Nephron progenitor cell (in vitro differentiated cells): ENCODE measurements around the gene LCE4A.

Experiments used
- DNase-seq: peaks from one replicate; pipeline ENCODE4 v3.0.0; 2021
- H3K27ac Mint-ChIP-seq: 2 replicates; pipeline ENCODE4 v1.8.0; 2021; ENCODE audit warnings: mild to moderate bottlenecking, moderate library complexity, mixed read lengths
- H3K27me3 Mint-ChIP-seq: 2 replicates; pipeline ENCODE4 v1.8.0; 2021; ENCODE audit warnings: mild to moderate bottlenecking, low read depth, mixed read lengths; ENCODE audit not compliant: poor library complexity
- H3K36me3 Mint-ChIP-seq: 2 replicates; pipeline ENCODE4 v1.8.0; 2021; ENCODE audit warnings: low read depth, mixed read lengths
- H3K4me1 Mint-ChIP-seq: 2 replicates; pipeline ENCODE4 v1.8.0; 2021; ENCODE audit warnings: mixed read lengths
- H3K4me3 Mint-ChIP-seq: 2 replicates; pipeline ENCODE4 v1.8.0; 2021; ENCODE audit warnings: mild to moderate bottlenecking, moderate library complexity, mixed read lengths
- H3K9me3 Mint-ChIP-seq: 2 replicates; pipeline ENCODE4 v1.8.0; 2021; ENCODE audit warnings: mild to moderate bottlenecking, moderate library complexity, mixed read lengths
- TF ChIP-seq, protein P1 (sequence below): fragments of 200-600 bp; sonication (generic); IDR thresholded peaks from 2 replicates; pipeline ENCODE4 v1.5.0; 2021; ENCODE audit warnings: antibody characterized with exemption

The LCE4A gene

DNA sequence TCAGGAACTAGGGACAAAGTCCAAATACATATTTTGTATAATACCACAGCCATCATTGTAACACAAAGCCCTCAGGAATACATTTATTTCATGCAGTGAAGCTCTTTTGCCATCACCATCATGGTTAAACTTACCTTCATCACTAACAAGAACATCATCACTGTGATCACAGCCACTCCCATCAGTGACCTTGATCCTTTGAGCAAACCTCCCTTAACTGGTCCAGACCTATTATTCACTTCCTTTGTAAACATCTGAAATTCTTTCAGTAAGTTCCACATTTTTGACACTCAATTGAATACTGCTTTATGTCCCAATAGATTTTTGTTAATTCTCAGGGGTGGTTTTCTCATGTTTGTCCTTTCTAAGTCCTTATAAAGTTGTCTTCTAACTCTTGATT, 33.7 kb downstream of the LCE4A start:
- Mint-ChIP-seq H3K27me3 (no peaks in the 10 kb centered on the region), H3K4me3 (no peak overlapping the region), H3K36me3 (no peaks in the 10 kb centered on the region), H3K9me3 (peaks cover 95% of the 10 kb centered on the region), H3K27ac (no peak overlapping the region), H3K4me1 (no peaks in the 10 kb centered on the region)
- DNase-seq: no peak
- TF ChIP-seq, protein P1, sequence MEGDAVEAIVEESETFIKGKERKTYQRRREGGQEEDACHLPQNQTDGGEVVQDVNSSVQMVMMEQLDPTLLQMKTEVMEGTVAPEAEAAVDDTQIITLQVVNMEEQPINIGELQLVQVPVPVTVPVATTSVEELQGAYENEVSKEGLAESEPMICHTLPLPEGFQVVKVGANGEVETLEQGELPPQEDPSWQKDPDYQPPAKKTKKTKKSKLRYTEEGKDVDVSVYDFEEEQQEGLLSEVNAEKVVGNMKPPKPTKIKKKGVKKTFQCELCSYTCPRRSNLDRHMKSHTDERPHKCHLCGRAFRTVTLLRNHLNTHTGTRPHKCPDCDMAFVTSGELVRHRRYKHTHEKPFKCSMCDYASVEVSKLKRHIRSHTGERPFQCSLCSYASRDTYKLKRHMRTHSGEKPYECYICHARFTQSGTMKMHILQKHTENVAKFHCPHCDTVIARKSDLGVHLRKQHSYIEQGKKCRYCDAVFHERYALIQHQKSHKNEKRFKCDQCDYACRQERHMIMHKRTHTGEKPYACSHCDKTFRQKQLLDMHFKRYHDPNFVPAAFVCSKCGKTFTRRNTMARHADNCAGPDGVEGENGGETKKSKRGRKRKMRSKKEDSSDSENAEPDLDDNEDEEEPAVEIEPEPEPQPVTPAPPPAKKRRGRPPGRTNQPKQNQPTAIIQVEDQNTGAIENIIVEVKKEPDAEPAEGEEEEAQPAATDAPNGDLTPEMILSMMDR: no peak

DNA sequence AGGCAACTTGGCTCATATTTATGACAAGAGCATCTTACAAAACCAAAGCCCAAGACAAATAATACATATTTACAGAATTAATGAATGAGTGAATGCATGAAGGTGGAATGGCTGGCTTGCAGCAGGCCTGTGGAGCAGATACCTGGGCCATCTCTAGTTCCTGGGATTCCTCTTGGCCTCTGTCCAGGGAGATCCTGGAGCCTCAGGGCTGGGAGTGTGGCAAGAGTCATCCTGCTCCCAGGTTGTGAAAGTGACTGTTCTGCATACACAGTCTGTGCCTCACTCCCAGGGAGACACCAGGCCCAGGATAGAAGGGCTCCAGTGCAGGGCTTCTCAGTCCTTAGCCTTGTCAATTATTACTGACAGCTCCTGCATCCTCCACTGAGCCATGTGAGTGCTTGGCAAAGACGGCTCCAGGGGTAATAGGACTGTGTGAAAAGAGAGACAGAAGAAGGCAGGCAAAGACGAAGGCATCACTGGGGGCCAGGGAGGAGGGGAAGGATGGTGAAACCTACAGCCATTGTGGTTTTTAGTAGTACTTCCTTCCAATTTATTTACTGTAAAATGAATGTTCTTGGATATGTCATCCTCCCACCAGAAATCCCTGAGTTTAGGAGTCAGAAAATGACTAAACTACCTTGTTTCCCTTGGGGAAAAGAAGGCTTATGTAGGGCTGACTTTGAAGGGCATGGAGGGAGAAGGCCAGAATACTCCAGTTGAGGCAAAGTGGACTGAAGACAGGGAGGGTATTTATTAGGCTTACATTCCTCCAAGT, 35.6 kb downstream of the LCE4A start:
- no peaks in the 10 kb centered on the region for H3K27me3 Mint-ChIP-seq
- DNase-seq: no peak
- H3K9me3 Mint-ChIP-seq: peaks cover 93% of the 10 kb centered on the region
- H3K4me1 Mint-ChIP-seq: no peaks in the 10 kb centered on the region
- H3K36me3 Mint-ChIP-seq: no peaks in the 10 kb centered on the region
- H3K27ac Mint-ChIP-seq: no peak overlapping the region
- TF ChIP-seq, protein P1: no peak
- no peak overlapping the region for H3K4me3 Mint-ChIP-seq

- Mint-ChIP-seq H3K36me3 (no peaks in the 10 kb centered on the region), H3K4me1 (no peaks in the 10 kb centered on the region), H3K4me3 (no peak overlapping the region), H3K27me3 (no peaks in the 10 kb centered on the region), H3K27ac (no peak overlapping the region), H3K9me3 (peaks cover 87% of the 10 kb centered on the region)
- TF ChIP-seq, protein P1: no peak
- DNase-seq: no peak
Measured at GRCh38 chr1:152745289-152745704, 37.3 kb downstream of the LCE4A start.

- Mint-ChIP-seq H3K27ac (no peak overlapping the region), H3K27me3 (no peaks in the 10 kb centered on the region), H3K4me3 (no peak overlapping the region), H3K4me1 (no peaks in the 10 kb centered on the region), H3K36me3 (no peaks in the 10 kb centered on the region), H3K9me3 (peaks cover 90% of the 10 kb centered on the region)
- TF ChIP-seq, protein P1: no peak
- no peak for DNase-seq
Measured at GRCh38 chr1:152745765-152746444, 37.9 kb downstream of the LCE4A start.

DNA sequence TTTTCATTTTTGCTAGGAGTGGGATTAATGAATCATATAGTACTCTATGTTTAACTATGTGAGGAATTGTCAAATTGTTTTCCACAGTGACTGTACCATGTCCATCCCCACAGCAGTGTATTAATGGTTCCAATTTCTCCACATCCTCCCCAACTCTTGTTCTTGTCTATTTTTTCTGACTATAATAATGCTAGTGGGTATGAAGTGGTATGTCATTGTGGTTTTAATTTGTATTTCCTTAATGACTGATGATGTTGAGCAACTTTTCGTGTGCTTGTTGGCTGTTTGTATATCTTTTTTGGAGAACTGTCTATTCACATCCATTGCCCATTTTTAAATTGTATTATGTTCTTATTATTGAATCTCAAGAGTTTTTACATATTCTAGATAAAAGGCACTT, 39.9 kb downstream of the LCE4A start:
- Mint-ChIP-seq H3K9me3 (peaks cover 85% of the 10 kb centered on the region), H3K27me3 (no peaks in the 10 kb centered on the region), H3K4me3 (no peak overlapping the region), H3K4me1 (no peaks in the 10 kb centered on the region), H3K36me3 (no peaks in the 10 kb centered on the region), H3K27ac (no peak overlapping the region)
- DNase-seq: no peak
- TF ChIP-seq, protein P1: no peak
